WTC11 (cell line): ENCODE results near the gene CBFA2T2. TPM values are rescaled to one million over a fixed set of nuclear protein-coding genes. Genes with fewer than 3 reads are reported as not detected.

Source experiments
- ATAC-seq: fragments of 200-7000 bp; cut with Tn5 transposase; 2 replicates; pipeline ENCODE4 v1.10.0; 2021; ENCODE audit warnings: mild to moderate bottlenecking, moderate library complexity
- CTCF ChIA-PET: fragments of 300-600 bp; sonication (Branson Sonifier 250); formaldehyde crosslinking; loops from one replicate; lab custom pipeline; 2021; ENCODE audit warnings: antibody characterized with exemption; lab: Charles Lee
- POLR2A ChIA-PET: fragments of 350-600 bp; sonication (Branson Sonifier 250); formaldehyde crosslinking; loops from one replicate; lab custom pipeline; 2021; ENCODE audit warnings: antibody characterized with exemption; lab: Charles Lee
- DNase-seq: peaks from one replicate; pipeline ENCODE4 v3.0.0; 2021; ENCODE audit warnings: low spot score
- H3K27ac Mint-ChIP-seq: 2 replicates; pipeline ENCODE4 v1.8.0; 2021; ENCODE audit warnings: mixed read lengths
- H3K27me3 Mint-ChIP-seq: 2 replicates; pipeline ENCODE4 v1.8.0; 2021; ENCODE audit warnings: low read depth, mild to moderate bottlenecking, moderate library complexity, mixed read lengths
- H3K36me3 Mint-ChIP-seq: 2 replicates; pipeline ENCODE4 v1.8.0; 2021; ENCODE audit warnings: mixed read lengths
- H3K4me1 Mint-ChIP-seq: 2 replicates; pipeline ENCODE4 v1.8.0; 2022; ENCODE audit warnings: mixed read lengths
- H3K4me3 Mint-ChIP-seq: 2 replicates; pipeline ENCODE4 v1.8.0; 2021; ENCODE audit warnings: mild to moderate bottlenecking, moderate library complexity, mixed read lengths
- H3K9me3 Mint-ChIP-seq: 2 replicates; pipeline ENCODE4 v1.8.0; 2021; ENCODE audit warnings: mixed read lengths
- CREB1 ChIP-seq: sonication (generic); formaldehyde crosslinking; IDR thresholded peaks from 2 replicates; pipeline ENCODE4 v1.8.0; 2023; ENCODE audit warnings: mild to moderate bottlenecking, missing genetic modification reagents
- ELF4 ChIP-seq: sonication (generic); formaldehyde crosslinking; IDR thresholded peaks from 2 replicates; pipeline ENCODE4 v1.8.1; 2022; ENCODE audit warnings: low read depth, mild to moderate bottlenecking, moderate library complexity, missing genetic modification reagents
- GTF2I ChIP-seq: fragments of 250-450 bp; sonication (Bioruptor Pico); conservative IDR thresholded peaks from 2 replicates; pipeline ENCODE4 v1.4.0; 2021; ENCODE audit warnings: mild to moderate bottlenecking
- NFYB ChIP-seq: sonication (generic); formaldehyde crosslinking; conservative IDR thresholded peaks from 2 replicates; pipeline ENCODE4 v1.8.0; 2022; ENCODE audit warnings: low read depth, missing genetic modification reagents
- NR1H2 ChIP-seq: sonication (generic); formaldehyde crosslinking; IDR thresholded peaks from 2 replicates; pipeline ENCODE4 v1.9.0; 2021; ENCODE audit warnings: mild to moderate bottlenecking, moderate library complexity, missing genetic modification reagents
- OVOL2 ChIP-seq: fragments of 250-450 bp; sonication (Bioruptor Pico); IDR thresholded peaks from 2 replicates; pipeline ENCODE4 v1.9.0; 2021; ENCODE audit warnings: mild to moderate bottlenecking, borderline replicate concordance
- PREB ChIP-seq: sonication (generic); formaldehyde crosslinking; IDR thresholded peaks from 2 replicates; pipeline ENCODE4 v1.8.1; 2022; ENCODE audit warnings: mild to moderate bottlenecking, missing genetic modification reagents, moderate library complexity, borderline replicate concordance
- TEAD4 ChIP-seq: sonication (generic); formaldehyde crosslinking; IDR thresholded peaks from 2 replicates; pipeline ENCODE4 v1.8.0; 2022; ENCODE audit warnings: mild to moderate bottlenecking, missing genetic modification reagents
- ZNF121 ChIP-seq: sonication (generic); formaldehyde crosslinking; IDR thresholded peaks from 2 replicates; pipeline ENCODE4 v1.8.0; 2023; ENCODE audit warnings: missing genetic modification reagents
- ZNF396 ChIP-seq: fragments of 250-450 bp; sonication (Bioruptor Pico); IDR thresholded peaks from 2 replicates; pipeline ENCODE4 v1.8.0; 2021; ENCODE audit warnings: mild to moderate bottlenecking, moderate library complexity, borderline replicate concordance
- ZNF423 ChIP-seq: fragments of 250-450 bp; sonication (Bioruptor Pico); IDR thresholded peaks from 2 replicates; pipeline ENCODE4 v2.1.2; 2022; ENCODE audit warnings: mild to moderate bottlenecking, moderate library complexity
- ZNF425 ChIP-seq: fragments of 250-450 bp; sonication (Bioruptor Pico); conservative IDR thresholded peaks from 2 replicates; pipeline ENCODE4 v1.9.0; 2021; ENCODE audit warnings: mild to moderate bottlenecking
- ZSCAN18 ChIP-seq: fragments of 250-450 bp; sonication (Bioruptor Pico); IDR thresholded peaks from 2 replicates; pipeline ENCODE4 v2.1.2; 2022; ENCODE audit warnings: mild to moderate bottlenecking, moderate library complexity
- total RNA-seq: library from RNA; stranded (reverse); gene quantifications from 3 replicates; pipeline ENCODE4 v1.2.3, GENCODE V29; 2021
- TF ChIP-seq, protein P1 (sequence below): sonication (generic); formaldehyde crosslinking; IDR thresholded peaks from 2 replicates; pipeline ENCODE4 v1.8.0; 2022; ENCODE audit warnings: mild to moderate bottlenecking, missing genetic modification reagents
- TF ChIP-seq, protein P2 (sequence below): sonication (generic); formaldehyde crosslinking; IDR thresholded peaks from 2 replicates; pipeline ENCODE4 v1.8.0; 2022; ENCODE audit warnings: mild to moderate bottlenecking, missing genetic modification reagents
- TF ChIP-seq, protein P3 (sequence below): sonication (generic); formaldehyde crosslinking; IDR thresholded peaks from 2 replicates; pipeline ENCODE4 v1.8.1; 2022; ENCODE audit warnings: mild to moderate bottlenecking, moderate library complexity, missing genetic modification reagents
- TF ChIP-seq, protein P4 (sequence below): sonication (generic); formaldehyde crosslinking; IDR thresholded peaks from 2 replicates; pipeline ENCODE4 v1.8.1; 2022; ENCODE audit warnings: missing genetic modification reagents, borderline replicate concordance

Gene CBFA2T2
- total RNA-seq, 1 experiment from 2014 or later = 22.1 TPM

- CTCF ChIA-PET = no interaction called here
Observed at GRCh38 chr20:33552519-33552918, 62.6 kb downstream of the CBFA2T2 start.

More at GRCh38 chr20:33552519-33552918, 62.6 kb downstream of the CBFA2T2 start:
- no peak for DNase-seq
- TF ChIP-seq OVOL2 = no peak
- TF ChIP-seq NR1H2 (CRISPR knock-in tag) = no peak
- TF ChIP-seq ZSCAN18 = no peak
- no peak for TF ChIP-seq NFYB (CRISPR knock-in tag)
- no peak for TF ChIP-seq ZNF396 (CRISPR knock-in tag)
- no peak for TF ChIP-seq CREB1 (CRISPR knock-in tag)
- TF ChIP-seq, protein P1, sequence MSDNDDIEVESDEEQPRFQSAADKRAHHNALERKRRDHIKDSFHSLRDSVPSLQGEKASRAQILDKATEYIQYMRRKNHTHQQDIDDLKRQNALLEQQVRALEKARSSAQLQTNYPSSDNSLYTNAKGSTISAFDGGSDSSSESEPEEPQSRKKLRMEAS (CRISPR knock-in tag) = no peak
- no peak for TF ChIP-seq TEAD4
- no peak for TF ChIP-seq GTF2I (CRISPR knock-in tag)
- TF ChIP-seq ELF4 (CRISPR knock-in tag) = no peak
- no peak for TF ChIP-seq ZNF425 (CRISPR knock-in tag)
- no peak for TF ChIP-seq PREB (CRISPR knock-in tag)
- no peak for TF ChIP-seq ZNF121 (CRISPR knock-in tag)
- TF ChIP-seq, protein P2, sequence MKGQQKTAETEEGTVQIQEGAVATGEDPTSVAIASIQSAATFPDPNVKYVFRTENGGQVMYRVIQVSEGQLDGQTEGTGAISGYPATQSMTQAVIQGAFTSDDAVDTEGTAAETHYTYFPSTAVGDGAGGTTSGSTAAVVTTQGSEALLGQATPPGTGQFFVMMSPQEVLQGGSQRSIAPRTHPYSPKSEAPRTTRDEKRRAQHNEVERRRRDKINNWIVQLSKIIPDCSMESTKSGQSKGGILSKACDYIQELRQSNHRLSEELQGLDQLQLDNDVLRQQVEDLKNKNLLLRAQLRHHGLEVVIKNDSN (CRISPR knock-in tag) = no peak
- TF ChIP-seq, protein P3, sequence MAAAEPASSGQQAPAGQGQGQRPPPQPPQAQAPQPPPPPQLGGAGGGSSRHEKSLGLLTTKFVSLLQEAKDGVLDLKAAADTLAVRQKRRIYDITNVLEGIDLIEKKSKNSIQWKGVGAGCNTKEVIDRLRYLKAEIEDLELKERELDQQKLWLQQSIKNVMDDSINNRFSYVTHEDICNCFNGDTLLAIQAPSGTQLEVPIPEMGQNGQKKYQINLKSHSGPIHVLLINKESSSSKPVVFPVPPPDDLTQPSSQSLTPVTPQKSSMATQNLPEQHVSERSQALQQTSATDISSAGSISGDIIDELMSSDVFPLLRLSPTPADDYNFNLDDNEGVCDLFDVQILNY (CRISPR knock-in tag) = no peak
- TF ChIP-seq, protein P4, sequence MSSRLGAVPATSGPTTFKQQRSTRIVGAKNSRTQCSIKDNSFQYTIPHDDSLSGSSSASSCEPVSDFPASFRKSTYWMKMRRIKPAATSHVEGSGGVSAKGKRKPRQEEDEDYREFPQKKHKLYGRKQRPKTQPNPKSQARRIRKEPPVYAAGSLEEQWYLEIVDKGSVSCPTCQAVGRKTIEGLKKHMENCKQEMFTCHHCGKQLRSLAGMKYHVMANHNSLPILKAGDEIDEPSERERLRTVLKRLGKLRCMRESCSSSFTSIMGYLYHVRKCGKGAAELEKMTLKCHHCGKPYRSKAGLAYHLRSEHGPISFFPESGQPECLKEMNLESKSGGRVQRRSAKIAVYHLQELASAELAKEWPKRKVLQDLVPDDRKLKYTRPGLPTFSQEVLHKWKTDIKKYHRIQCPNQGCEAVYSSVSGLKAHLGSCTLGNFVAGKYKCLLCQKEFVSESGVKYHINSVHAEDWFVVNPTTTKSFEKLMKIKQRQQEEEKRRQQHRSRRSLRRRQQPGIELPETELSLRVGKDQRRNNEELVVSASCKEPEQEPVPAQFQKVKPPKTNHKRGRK (CRISPR knock-in tag) = no peak
- no peak for TF ChIP-seq ZNF423
- ATAC-seq = no peak
- H3K27ac Mint-ChIP-seq = no peak overlapping the region
- H3K36me3 Mint-ChIP-seq = peaks cover 7% of the 10 kb centered on the region; the same call in 1 of the 2 replicates
- H3K4me1 Mint-ChIP-seq = peaks cover 8% of the 10 kb centered on the region
- no peaks in the 10 kb centered on the region for H3K9me3 Mint-ChIP-seq
- H3K27me3 Mint-ChIP-seq = no peaks in the 10 kb centered on the region
- H3K4me3 Mint-ChIP-seq = no peak overlapping the region
- POLR2A ChIA-PET = no interaction called here
